Memory B cell (primary cell): ENCODE data around the gene GRHL1.

ENCODE experiments used
- ATAC-seq: fragments of 150-1000 bp; cut with Tn5 transposase; 2 replicates; pipeline ENCODE4 v1.10.0; 2021; ENCODE audit warnings: low read depth, mild to moderate bottlenecking, moderate library complexity
- DNase-seq, 2 donors: peaks; one replicate each; pipeline ENCODE4 v3.0.0; 2022; ENCODE audit warnings: low spot score in 2 of 2
- H3K27ac Mint-ChIP-seq: one replicate; pipeline ENCODE4 v1.8.0; 2022; ENCODE audit warnings: mild to moderate bottlenecking, moderate library complexity, mixed read lengths
- H3K27me3 Mint-ChIP-seq: one replicate; pipeline ENCODE4 v1.8.0; 2022; ENCODE audit warnings: mixed read lengths
- H3K36me3 Mint-ChIP-seq: one replicate; pipeline ENCODE4 v1.8.0; 2022; ENCODE audit warnings: mild to moderate bottlenecking, mixed read lengths
- H3K4me1 Mint-ChIP-seq: one replicate; pipeline ENCODE4 v1.8.0; 2022; ENCODE audit warnings: mixed read lengths
- H3K4me3 Mint-ChIP-seq: one replicate; pipeline ENCODE4 v1.8.0; 2022; ENCODE audit warnings: mild to moderate bottlenecking, moderate library complexity, mixed read lengths
- H3K9me3 Mint-ChIP-seq: one replicate; pipeline ENCODE4 v1.8.0; 2022; ENCODE audit warnings: mixed read lengths

The GRHL1 gene

GRCh38 chr2:10043906-10044601, 92.6 kb downstream of the GRHL1 start:
- Mint-ChIP-seq H3K4me3 (peak overlapping the region; percentile 86), H3K27ac (peak overlapping the region; percentile 92), H3K36me3 (peaks cover 13% of the 10 kb centered on the region), H3K27me3 (no peaks in the 10 kb centered on the region), H3K9me3 (no peaks in the 10 kb centered on the region), H3K4me1 (peaks cover 26% of the 10 kb centered on the region)
- peak; percentile 95 for DNase-seq
- peak; percentile 60 for ATAC-seq

DNA sequence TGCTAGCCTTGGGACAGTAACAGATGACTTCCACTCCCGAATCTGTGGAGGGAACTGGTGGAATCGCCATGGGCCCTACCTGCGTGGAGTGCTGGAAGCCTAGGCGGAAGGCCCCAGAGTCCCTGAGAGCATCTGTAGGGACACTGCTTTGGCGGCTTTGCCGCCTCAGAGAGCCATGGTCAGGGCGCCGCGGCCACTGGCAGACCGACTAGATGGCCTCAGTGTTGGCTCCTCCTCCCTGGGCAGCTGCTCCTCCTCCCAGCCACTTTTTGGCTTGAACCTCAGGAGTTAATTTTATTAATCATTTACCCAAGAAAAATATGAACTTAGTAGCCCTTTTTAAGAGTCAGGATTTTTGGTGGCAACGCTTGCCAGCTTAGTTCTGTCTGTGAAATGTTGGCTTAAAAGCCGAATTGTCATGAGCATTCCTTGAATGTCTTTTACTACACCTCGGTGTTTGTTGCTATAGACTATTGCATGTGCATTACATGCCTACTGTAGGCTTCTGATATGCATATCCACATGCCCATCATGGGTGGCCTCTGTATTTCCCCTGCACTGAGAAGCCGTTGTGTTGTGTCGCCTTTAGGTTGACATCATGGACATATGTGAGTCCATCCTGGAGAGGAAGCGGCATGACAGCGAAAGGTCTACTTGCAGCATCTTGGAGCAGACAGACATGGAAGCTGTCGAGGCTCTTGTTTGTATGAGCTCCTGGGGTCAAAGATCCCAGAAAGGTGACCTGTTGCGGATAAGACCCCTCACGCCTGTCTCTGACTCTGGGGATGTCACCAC, 94.3 kb downstream of the GRHL1 start:
- no peaks in the 10 kb centered on the region for H3K9me3 Mint-ChIP-seq
- peak overlapping the region; percentile 67 for H3K27ac Mint-ChIP-seq
- DNase-seq: no peak
- ATAC-seq: no peak
- H3K4me1 Mint-ChIP-seq: peaks cover 31% of the 10 kb centered on the region
- no peaks in the 10 kb centered on the region for H3K27me3 Mint-ChIP-seq
- peak overlapping the region; percentile 27 for H3K4me3 Mint-ChIP-seq
- H3K36me3 Mint-ChIP-seq: peaks cover 18% of the 10 kb centered on the region

- H3K4me3 Mint-ChIP-seq: no peak overlapping the region
- DNase-seq (no peak), ATAC-seq (no peak)
- peaks cover 27% of the 10 kb centered on the region for H3K4me1 Mint-ChIP-seq
- no peaks in the 10 kb centered on the region for H3K27me3 Mint-ChIP-seq
- peaks cover 19% of the 10 kb centered on the region for H3K36me3 Mint-ChIP-seq
- H3K27ac Mint-ChIP-seq: no peak overlapping the region
- no peaks in the 10 kb centered on the region for H3K9me3 Mint-ChIP-seq
Observed at GRCh38 chr2:10046931-10047330, 95.4 kb downstream of the GRHL1 start.

GRCh38 chr2:10047616-10048500, 96.4 kb downstream of the GRHL1 start:
- Mint-ChIP-seq H3K27me3 (no peaks in the 10 kb centered on the region), H3K27ac (no peak overlapping the region), H3K36me3 (peaks cover 23% of the 10 kb centered on the region), H3K4me1 (peaks cover 21% of the 10 kb centered on the region), H3K4me3 (no peak overlapping the region), H3K9me3 (no peaks in the 10 kb centered on the region)
- DNase-seq (no peak), ATAC-seq (no peak)

- Mint-ChIP-seq H3K9me3 (no peaks in the 10 kb centered on the region), H3K4me1 (peaks cover 18% of the 10 kb centered on the region), H3K36me3 (peaks cover 24% of the 10 kb centered on the region), H3K27ac (no peak overlapping the region), H3K27me3 (no peaks in the 10 kb centered on the region), H3K4me3 (no peak overlapping the region)
- DNase-seq (peak; percentile 22 to 46), ATAC-seq (no peak)
Observed at GRCh38 chr2:10048501-10049171, 97.1 kb downstream of the GRHL1 start.
